IMR-90 (cell line): ENCODE measurements around the gene RELT. TPM values are rescaled to one million over a fixed set of nuclear protein-coding genes. Genes with fewer than 3 reads are reported as not detected.

Experiments
- ATAC-seq: fragments of 200-7000 bp; cut with Tn5 transposase; 2 replicates; pipeline ENCODE4 v1.9.1; 2020; ENCODE audit warnings: low read depth, mild to moderate bottlenecking, moderate library complexity
- BruUV-seq: library from RNA; stranded (reverse); fragments of 400-500 nt; replicated peaks from 2 replicates; lab custom pipeline; 2021; lab: Mats Ljungman, UMichigan
- CTCF ChIA-PET: fragments of 300-600 bp; formaldehyde crosslinking; extraction: SDS; loops from one replicate; lab custom pipeline; 2021; ENCODE audit warnings: antibody characterized with exemption; lab: Yijun Ruan, JAX
- POLR2A ChIA-PET: fragments of 300-600 bp; sonication (Branson Sonifier 250); formaldehyde crosslinking; loops from one replicate; lab custom pipeline; 2022; ENCODE audit warnings: antibody characterized with exemption; ENCODE audit not compliant: unreplicated experiment; lab: Charles Lee
- DNase-seq: peaks from one replicate; pipeline ENCODE4 v3.0.0; 2013
- H2AFZ ChIP-seq: replicated peaks from 2 replicates; pipeline ENCODE3; 2013; ENCODE audit warnings: low read length, mild to moderate bottlenecking; ENCODE audit not compliant: poor library complexity
- H2AK5ac ChIP-seq: 2 replicates; pipeline ENCODE4 v1.6.1; 2013; ENCODE audit warnings: low read depth, low read length, inconsistent platforms
- H2AK9ac ChIP-seq: replicated peaks from 2 replicates; pipeline ENCODE3; 2013; ENCODE audit warnings: mild to moderate bottlenecking, low read depth, low read length, moderate library complexity; ENCODE audit not compliant: poor library complexity
- H2BK120ac ChIP-seq: 2 replicates; pipeline ENCODE4 v1.6.1; 2013; ENCODE audit warnings: low read depth, low read length, inconsistent platforms
- H2BK15ac ChIP-seq: 3 replicates; pipeline ENCODE4 v1.6.1; 2013; ENCODE audit warnings: low read depth, low read length, inconsistent platforms
- H2BK20ac ChIP-seq: 2 replicates; pipeline ENCODE4 v1.6.1; 2013; ENCODE audit warnings: low read depth, mild to moderate bottlenecking, inconsistent platforms, low read length, moderate library complexity
- H2BK5ac ChIP-seq: 2 replicates; pipeline ENCODE4 v1.6.1; 2013; ENCODE audit warnings: mild to moderate bottlenecking, low read depth, low read length, inconsistent platforms; ENCODE audit not compliant: poor library complexity, severe bottlenecking
- H3K14ac ChIP-seq: replicated peaks from 2 replicates; pipeline ENCODE4 v1.6.1; 2013; ENCODE audit warnings: low read depth, low read length, inconsistent platforms
- H3K18ac ChIP-seq: 2 replicates; pipeline ENCODE4 v1.6.1; 2013; ENCODE audit warnings: low read depth, low read length, control low read depth
- H3K23ac ChIP-seq: 2 replicates; pipeline ENCODE4 v1.6.1; 2013; ENCODE audit warnings: low read depth, low read length, inconsistent platforms
- H3K27ac ChIP-seq: 2 replicates; pipeline ENCODE4 v1.5.1; 2013; ENCODE audit warnings: mild to moderate bottlenecking, control low read depth, low read length; ENCODE audit not compliant: insufficient read depth
- H3K27me3 ChIP-seq: 2 replicates; pipeline ENCODE4 v1.6.1; 2013; ENCODE audit warnings: low read length; ENCODE audit not compliant: control insufficient read depth, insufficient read depth
- H3K36me3 ChIP-seq: 2 replicates; pipeline ENCODE4 v1.6.1; 2013; ENCODE audit warnings: low read length, mixed read lengths; ENCODE audit not compliant: control insufficient read depth, insufficient read depth
- H3K4ac ChIP-seq: 2 replicates; pipeline ENCODE4 v1.6.1; 2013; ENCODE audit warnings: low read depth, low read length, inconsistent platforms
- H3K4me1 ChIP-seq: 2 replicates; pipeline ENCODE4 v1.6.1; 2013; ENCODE audit warnings: low read length, mixed read lengths; ENCODE audit not compliant: control insufficient read depth, insufficient read depth
- H3K4me2 ChIP-seq: 2 replicates; pipeline ENCODE4 v1.6.1; 2013; ENCODE audit warnings: low read depth, mild to moderate bottlenecking, control low read depth, low read length, moderate library complexity
- H3K4me3 ChIP-seq: 2 replicates; pipeline ENCODE4 v1.5.1; 2013; ENCODE audit warnings: low read depth, mild to moderate bottlenecking, control low read depth, low read length, moderate library complexity; ENCODE audit not compliant: insufficient read depth
- H3K56ac ChIP-seq: 2 replicates; pipeline ENCODE4 v1.6.1; 2013; ENCODE audit warnings: low read length, inconsistent platforms; ENCODE audit not compliant: insufficient read depth; ENCODE audit errors: extremely low read depth
- H3K79me1 ChIP-seq, 2 experiments: 2 replicates each; pipeline ENCODE4 v1.6.1; 2013; ENCODE audit warnings: low read length in 2 of 2, inconsistent platforms in 1 of 2, low read depth in 1 of 2
- H3K9ac ChIP-seq: 2 replicates; pipeline ENCODE4 v1.6.1; 2013; ENCODE audit warnings: low read depth, low read length, control low read depth
- H3K9me1 ChIP-seq: 2 replicates; pipeline ENCODE4 v1.6.1; 2013; ENCODE audit warnings: low read length, inconsistent platforms; ENCODE audit not compliant: insufficient read depth
- H3K9me3 ChIP-seq: 2 replicates; pipeline ENCODE4 v1.6.1; 2013; ENCODE audit warnings: low read length; ENCODE audit not compliant: control insufficient read depth, insufficient read depth
- H4K20me1 ChIP-seq: 2 replicates; pipeline ENCODE4 v1.6.1; 2013; ENCODE audit warnings: low read length, inconsistent platforms; ENCODE audit not compliant: insufficient read depth
- H4K5ac ChIP-seq: 2 replicates; pipeline ENCODE4 v1.6.1; 2013; ENCODE audit warnings: mild to moderate bottlenecking, low read depth, low read length, control low read depth
- H4K8ac ChIP-seq, 2 experiments: 2 replicates each; pipeline ENCODE4 v1.6.1; 2013; ENCODE audit warnings: low read depth in 2 of 2, low read length in 2 of 2, control low read depth in 1 of 2, inconsistent platforms in 1 of 2
- H4K91ac ChIP-seq: 2 replicates; pipeline ENCODE4 v1.6.1; 2013; ENCODE audit warnings: low read depth, low read length, inconsistent platforms; ENCODE audit not compliant: insufficient read depth
- BHLHE40 ChIP-seq: fragments of 150-350 bp; IDR thresholded peaks from 2 replicates; pipeline ENCODE4 v1.6.1; 2016; ENCODE audit warnings: mild to moderate bottlenecking, low read depth, low read length
- CEBPB ChIP-seq: IDR thresholded peaks from 2 replicates; pipeline ENCODE4 v1.6.1; 2012; ENCODE audit warnings: low read depth, low read length, improper control_type of control experiment
- CHD1 ChIP-seq: IDR thresholded peaks from 2 replicates; pipeline ENCODE4 v1.6.1; 2012; ENCODE audit warnings: low read depth, low read length, improper control_type of control experiment
- CTCF ChIP-seq: conservative IDR thresholded peaks from 2 replicates; pipeline ENCODE4 v1.5.1; 2012; ENCODE audit warnings: mild to moderate bottlenecking, low read depth, low read length, improper control_type of control experiment
- ELK1 ChIP-seq: fragments of 150-350 bp; IDR thresholded peaks from 2 replicates; pipeline ENCODE4 v1.6.1; 2016; ENCODE audit warnings: low read depth, mild to moderate bottlenecking, low read length, moderate library complexity, borderline replicate concordance
- MAFK ChIP-seq: IDR thresholded peaks from 2 replicates; pipeline ENCODE4 v1.6.1; 2012; ENCODE audit warnings: low read depth, low read length, improper control_type of control experiment
- MAZ ChIP-seq: IDR thresholded peaks from 2 replicates; pipeline ENCODE4 v1.6.1; 2012; ENCODE audit warnings: low read depth, mild to moderate bottlenecking, low read length, improper control_type of control experiment, moderate library complexity, borderline replicate concordance
- MXI1 ChIP-seq: IDR thresholded peaks from 2 replicates; pipeline ENCODE4 v1.6.1; 2012; ENCODE audit warnings: low read depth, mild to moderate bottlenecking, low read length, moderate library complexity, borderline replicate concordance
- NFE2L2 ChIP-seq: fragments of 150-350 bp; IDR thresholded peaks from 2 replicates; pipeline ENCODE4 v1.6.1; 2016; ENCODE audit warnings: low read depth, mild to moderate bottlenecking, low read length
- POLR2A ChIP-seq: IDR thresholded peaks from 2 replicates; pipeline ENCODE4 v1.6.1; 2012; ENCODE audit warnings: mild to moderate bottlenecking, low read depth, low read length
- RAD21 ChIP-seq: IDR thresholded peaks from 2 replicates; pipeline ENCODE4 v1.6.1; 2012; ENCODE audit warnings: low read length, improper control_type of control experiment
- RCOR1 ChIP-seq: IDR thresholded peaks from 2 replicates; pipeline ENCODE4 v1.6.1; 2012; ENCODE audit warnings: mild to moderate bottlenecking, low read length, improper control_type of control experiment; ENCODE audit not compliant: insufficient replicate concordance
- RFX5 ChIP-seq: IDR thresholded peaks from 2 replicates; pipeline ENCODE4 v1.8.0; 2012; ENCODE audit warnings: low read depth, mild to moderate bottlenecking, low read length, moderate library complexity
- SMC3 ChIP-seq: fragments of 150-350 bp; IDR thresholded peaks from 2 replicates; pipeline ENCODE4 v1.6.1; 2016; ENCODE audit warnings: low read depth, mild to moderate bottlenecking, antibody characterized with exemption, low read length, moderate library complexity
- USF2 ChIP-seq: fragments of 150-350 bp; IDR thresholded peaks from 2 replicates; pipeline ENCODE4 v1.6.1; 2017; ENCODE audit warnings: mild to moderate bottlenecking, antibody characterized with exemption, low read length, low read depth
- WGBS, 2 experiments: methylation state at CpG; one replicate each; pipeline versions ENCODE4 v1.1.5 to v1.1.7; 2013; ENCODE audit warnings: missing lambda C conversion rate in 2 of 2; ENCODE audit not compliant: insufficient read length in 1 of 2; ENCODE audit errors: extremely low coverage in 2 of 2; 5-methylcytosine and 5-hydroxymethylcytosine counted together
- dilution Hi-C: fragments of 300-500 bp; cut with HindIII; formaldehyde crosslinking; loops from one replicate; pipeline ENCODE4 v1.14.3; 2018; ENCODE audit warnings: low sequenced_read_pairs; ENCODE audit not compliant: unreplicated experiment
- in situ Hi-C: fragments of 300-500 bp; cut with MboI; formaldehyde crosslinking; loops from 3 replicates; pipeline ENCODE4 v1.14.3; 2019; ENCODE audit warnings: low sequenced_read_pairs, inconsistent platforms, mixed read lengths
- intact Hi-C: fragments of 100-400 bp; cut with micrococcal nuclease; formaldehyde crosslinking; loops from 2 replicates; pipeline ENCODE4 v1.10.0; 2022
- polyA plus RNA-seq, 3 experiments: library from polyadenylated mRNA; depleted of rRNA; stranded (reverse); fragments of >200 nt; gene quantifications; 2 replicates each; pipeline ENCODE4 v1.2.3, GENCODE V29; 2012; ENCODE audit warnings: low replicate concordance in 1 of 3
- total RNA-seq: library from RNA; depleted of rRNA; stranded (reverse); fragments of >200 nt; gene quantifications from 2 replicates; pipeline ENCODE4 v1.2.3, GENCODE V29; 2012

RELT gene
- total and polyA plus RNA-seq, 2 of the 4 experiments (the other 2 are of a cell fraction) = 2.3 to 5.3 TPM

GRCh38 chr11:73380331-73380730, 4.1 kb downstream of the RELT start:
- H3K4ac ChIP-seq = no peak overlapping the region
- no peak overlapping the region for H2BK5ac ChIP-seq
- no peak overlapping the region for H2AK9ac ChIP-seq
- no peak overlapping the region for H3K9ac ChIP-seq
- no peak overlapping the region for H3K56ac ChIP-seq
- peaks cover 18% of the 10 kb centered on the region; the same call in 1 of the 2 replicates for H3K4me1 ChIP-seq
- H4K8ac ChIP-seq = no peak overlapping the region
- H3K27ac ChIP-seq = no peak overlapping the region
- TF ChIP-seq CHD1 (no peak), SMC3 (no peak), POLR2A (no peak), BHLHE40 (no peak), USF2 (no peak), MXI1 (no peak), CEBPB (no peak), RFX5 (no peak), ELK1 (no peak), RAD21 (no peak), NFE2L2 (no peak), RCOR1 (no peak), MAFK (no peak), CTCF (no peak), MAZ (no peak)
- ChIA-PET POLR2A (no interaction called here), CTCF (no interaction called here)
- no peaks in the 10 kb centered on the region for H3K9me3 ChIP-seq
- 0 out of 2 replicates have a peak overlapping the region, but pooled peaks have one; percentile 30 for H2AK5ac ChIP-seq
- H3K14ac ChIP-seq = no peak overlapping the region
- WGBS, 2 experiments = 90% methylated on average over 2 of the region's 7 CpGs; no CpG with 5 or more reads in 1 of the 2 experiments
- no peak overlapping the region for H2AFZ ChIP-seq
- no peak overlapping the region for H3K4me2 ChIP-seq
- peaks cover 56% of the 10 kb centered on the region; the same call in 1 of the 2 replicates for H4K20me1 ChIP-seq
- no peak overlapping the region for H2BK120ac ChIP-seq
- BruUV-seq = no TSS peak
- in situ Hi-C loops (no loop called here), intact Hi-C loops (no loop called here), dilution Hi-C loops (no loop called here)
- H4K5ac ChIP-seq = no peak overlapping the region
- no peak overlapping the region for H2BK15ac ChIP-seq
- peaks cover 11% of the 10 kb centered on the region; the same call in 1 of the 2 replicates for H3K9me1 ChIP-seq
- H3K79me1 ChIP-seq = peaks cover 25 to 70% of the 10 kb centered on the region in 2 experiments
- no peak overlapping the region for H3K23ac ChIP-seq
- no peak for DNase-seq
- H3K18ac ChIP-seq = no peak overlapping the region
- no peaks in the 10 kb centered on the region for H3K27me3 ChIP-seq
- H3K4me3 ChIP-seq = no peak overlapping the region
- no peak for ATAC-seq
- H3K36me3 ChIP-seq = no peaks in the 10 kb centered on the region
- H4K91ac ChIP-seq = no peak overlapping the region
- H2BK20ac ChIP-seq = no peak overlapping the region
